Ecto neural progenitor cell (in vitro differentiated cells): ENCODE data around the gene XYLT1.

Source experiments
- DNase-seq: peaks from one replicate; pipeline ENCODE4 v3.0.0-alpha.2; 2018; ENCODE audit warnings: low spot score

XYLT1 gene

DNA sequence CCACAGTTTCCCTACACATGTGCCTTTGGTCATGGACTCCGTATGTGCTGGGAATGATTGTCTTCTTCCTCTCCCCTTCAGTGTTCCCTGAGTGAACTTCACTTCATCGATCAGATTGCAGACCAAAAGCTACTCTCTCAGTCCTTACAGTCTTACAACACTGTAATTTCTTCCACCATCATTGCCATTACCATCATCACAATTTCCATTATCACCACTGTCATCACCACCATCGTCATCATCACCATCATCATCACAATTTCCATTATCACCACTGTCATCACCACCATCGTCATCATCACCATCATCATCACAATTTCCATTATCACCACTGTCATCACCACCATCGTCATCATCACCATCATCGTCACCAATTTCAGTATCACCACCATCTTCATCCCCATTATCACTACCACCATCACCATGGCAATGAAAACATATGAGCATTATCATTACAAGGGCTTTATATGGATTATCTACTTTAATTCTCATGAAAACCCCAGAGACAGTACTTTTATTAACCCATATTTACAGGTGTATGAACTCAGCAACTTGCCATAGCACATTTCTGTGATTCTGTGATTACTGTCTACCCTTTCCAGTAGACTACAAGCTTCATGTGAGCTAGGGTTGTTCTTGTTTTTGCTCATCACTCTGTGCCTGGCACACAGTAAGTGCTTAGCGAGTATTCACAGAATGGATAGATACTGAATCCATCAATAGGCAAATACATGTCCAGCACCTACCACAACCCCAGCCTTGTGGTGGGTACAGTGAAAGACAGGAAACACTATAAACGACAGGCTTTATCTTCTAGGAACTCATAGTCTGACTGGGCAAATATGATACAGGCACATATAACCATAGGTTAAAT lies 327.0 kb downstream of the XYLT1 start:
- DNase-seq, result no peak

GRCh38 chr16:17138801-17139200 lies 332.0 kb downstream of the XYLT1 start:
- DNase-seq, result peak; percentile 69

GRCh38 chr16:17135439-17135838 lies 335.3 kb downstream of the XYLT1 start:
- DNase-seq, result no peak

DNA sequence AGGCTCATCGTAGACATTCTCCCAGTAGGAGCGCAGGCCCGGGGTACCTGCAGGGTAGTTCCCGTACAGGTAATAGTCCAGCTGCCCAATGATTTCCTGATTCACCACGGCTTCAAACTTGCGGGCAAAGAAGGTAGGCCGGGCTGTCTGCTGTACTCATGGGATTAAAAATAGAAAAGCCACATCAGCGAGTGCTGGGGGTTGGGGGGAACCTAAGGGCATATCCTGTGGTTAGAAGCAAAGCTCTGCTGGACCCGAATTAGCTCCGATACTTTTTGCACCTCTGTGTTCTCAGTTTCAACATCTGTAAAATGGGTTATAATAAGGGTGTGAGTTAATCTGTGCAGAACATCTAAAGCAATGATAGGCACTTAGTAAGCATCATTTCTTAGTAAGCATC lies 336.2 kb downstream of the XYLT1 start:
- no peak for DNase-seq

DNA sequence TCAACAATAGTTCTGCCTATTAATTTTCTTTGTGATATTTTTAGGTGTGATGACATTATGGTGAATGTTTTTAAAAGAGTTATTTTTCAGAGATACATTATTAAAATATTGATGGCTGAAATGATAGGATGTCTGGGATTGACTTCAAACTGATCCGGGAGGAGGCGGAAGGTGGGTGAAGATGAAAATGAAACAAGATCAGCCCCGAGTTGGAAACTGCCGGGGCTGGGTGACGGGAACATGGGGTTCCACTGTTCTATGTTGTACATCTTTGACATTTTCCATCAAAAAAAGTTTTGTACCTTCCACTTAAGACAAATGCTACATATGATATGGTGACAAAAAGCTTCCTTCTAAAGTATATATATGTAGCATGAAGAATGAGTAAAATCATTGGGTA lies 336.9 kb downstream of the XYLT1 start:
- no peak for DNase-seq

DNA sequence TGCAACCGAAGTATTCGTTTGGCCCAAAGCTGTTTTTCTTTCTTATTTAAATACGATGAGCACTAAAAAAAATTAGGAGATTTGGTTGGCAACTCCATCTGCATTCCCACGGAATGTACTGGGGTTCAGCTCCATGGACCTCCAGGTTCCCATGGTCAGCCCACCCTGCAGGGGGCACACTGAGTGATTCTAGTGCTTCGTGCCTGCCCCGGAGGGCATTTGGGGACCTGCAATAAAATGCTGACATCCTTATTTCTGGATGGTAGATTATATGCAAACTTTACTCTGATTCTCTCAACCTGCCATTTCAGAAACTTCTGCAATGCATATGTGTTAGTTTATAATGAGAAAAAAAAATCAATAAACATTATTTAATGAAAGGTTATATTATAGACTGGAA lies 339.4 kb downstream of the XYLT1 start:
- DNase-seq, result no peak

GRCh38 chr16:17130733-17131132 lies 340.0 kb downstream of the XYLT1 start:
- no peak for DNase-seq

DNA sequence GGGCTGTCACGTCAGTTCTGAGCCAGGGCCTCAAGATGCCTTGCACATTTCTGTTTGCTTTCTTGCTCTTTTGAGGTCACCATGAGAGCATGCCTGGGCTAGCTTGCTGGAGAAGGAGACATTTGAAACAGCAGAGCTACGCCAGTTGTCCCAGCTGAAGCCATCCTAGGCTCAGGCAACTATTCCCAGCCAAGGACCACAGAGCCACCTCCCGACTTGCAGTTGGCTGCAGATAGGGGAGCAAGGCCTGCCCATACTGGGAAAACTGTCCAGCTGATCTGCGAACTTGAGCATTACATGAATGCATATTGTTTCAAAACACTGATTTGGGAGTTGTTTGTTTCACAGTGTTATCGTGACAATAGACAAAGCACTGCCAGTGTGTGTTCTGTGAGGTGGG lies 340.8 kb downstream of the XYLT1 start:
- DNase-seq, result no peak

DNA sequence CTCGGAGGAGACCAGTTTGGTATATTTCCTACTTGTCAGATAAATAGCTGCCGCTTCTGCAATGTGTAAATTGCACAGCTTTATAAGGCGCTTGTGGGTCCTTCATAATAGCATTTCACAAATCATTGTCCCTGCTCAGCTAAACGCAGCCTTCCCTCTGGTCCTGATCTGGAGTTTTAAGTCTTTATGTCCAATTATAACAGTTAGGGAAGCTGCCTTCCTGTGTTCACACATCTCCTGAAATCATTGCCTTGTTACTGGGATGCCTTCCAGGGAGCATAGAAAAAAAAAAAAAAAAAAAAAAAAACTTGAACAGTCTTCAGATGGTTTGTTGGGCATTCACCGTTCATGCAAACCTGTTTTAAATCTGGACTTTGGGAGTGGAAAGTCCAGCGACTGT lies 342.0 kb downstream of the XYLT1 start:
- no peak for DNase-seq

GRCh38 chr16:17126156-17126555 lies 344.6 kb downstream of the XYLT1 start:
- no peak for DNase-seq

- no peak for DNase-seq
These were observed 345.1 kb downstream of the XYLT1 start for GRCh38 chr16:17125671-17126070.

- no peak for DNase-seq
These were observed 352.7 kb downstream of the XYLT1 start for GRCh38 chr16:17117906-17118577.

DNA sequence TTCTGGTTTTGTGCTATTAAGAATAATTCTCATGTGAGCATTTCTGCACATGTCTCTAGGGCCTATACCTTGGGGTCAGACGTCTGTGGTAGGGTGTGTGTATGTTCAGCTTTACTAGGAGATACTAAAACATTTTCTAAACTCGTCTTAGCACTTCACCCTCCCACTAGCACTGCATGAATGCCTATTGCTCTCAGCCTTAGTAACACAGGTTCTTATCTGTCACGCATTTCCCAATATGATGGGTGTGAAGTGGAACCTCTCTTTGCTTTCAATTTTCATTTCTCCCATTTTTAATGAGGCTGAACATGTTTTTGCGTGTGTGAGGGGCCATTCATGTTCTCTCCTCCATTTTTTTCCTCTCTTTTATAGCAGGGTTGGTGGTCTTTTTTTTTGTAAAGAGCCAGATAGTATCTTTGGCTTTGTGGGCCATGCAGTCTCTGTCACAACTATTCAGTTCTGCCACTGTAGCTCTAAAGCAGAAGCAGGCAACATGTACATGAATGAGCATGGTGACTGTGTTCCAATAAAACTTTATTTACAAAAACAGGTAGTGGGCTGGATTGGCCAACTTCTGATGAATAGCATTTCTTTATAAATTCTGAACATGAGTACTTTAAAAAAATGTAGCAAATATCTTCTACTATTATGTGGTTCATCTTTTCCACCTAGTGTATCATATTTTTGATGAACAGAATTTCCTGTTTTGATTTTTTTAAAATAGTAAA lies 354.0 kb downstream of the XYLT1 start:
- no peak for DNase-seq

DNA sequence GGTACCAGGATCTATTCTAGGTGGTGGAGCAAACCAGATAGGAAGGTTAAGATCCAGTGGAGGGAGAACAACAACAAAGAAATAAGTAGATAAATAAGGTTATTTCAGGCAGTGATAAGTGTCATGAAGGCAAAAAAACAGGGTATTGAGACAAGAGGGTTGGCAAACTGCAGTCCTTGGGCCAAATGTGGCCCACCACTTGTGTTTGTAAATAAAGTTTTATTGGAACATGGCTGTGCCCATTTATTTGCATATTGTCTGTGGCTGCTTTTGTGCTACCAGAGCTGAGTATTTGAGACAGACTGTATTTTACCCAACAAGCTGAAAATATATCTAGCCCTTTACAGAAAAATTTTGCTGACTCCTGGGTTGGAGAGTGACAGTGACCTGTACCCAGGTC lies 361.3 kb downstream of the XYLT1 start:
- DNase-seq, result no peak

- DNase-seq, result no peak
These were observed 362.2 kb downstream of the XYLT1 start for GRCh38 chr16:17108596-17108995.

DNA sequence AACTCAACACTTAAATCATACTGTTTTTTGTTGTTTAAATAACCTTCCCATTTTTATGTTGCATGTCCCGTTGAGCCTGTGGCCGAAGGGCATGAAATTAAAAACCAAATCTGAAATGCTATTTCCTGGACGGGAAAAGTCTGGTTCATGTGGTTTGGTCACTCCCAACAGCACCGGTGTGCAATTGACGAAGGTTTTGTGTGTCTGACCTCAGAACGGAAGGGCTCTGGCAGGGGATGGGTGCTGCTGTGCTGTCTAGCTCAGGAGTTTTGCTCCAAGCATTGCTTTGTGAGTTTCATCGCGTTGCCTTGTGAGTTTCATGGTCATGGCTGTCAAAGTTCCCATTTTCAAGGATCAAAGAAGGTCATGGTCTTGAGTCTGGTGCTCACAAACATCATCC lies 363.3 kb downstream of the XYLT1 start:
- DNase-seq, result no peak

- no peak for DNase-seq
These were observed 364.4 kb downstream of the XYLT1 start for GRCh38 chr16:17106243-17106791.

- no peak for DNase-seq
These were observed 365.4 kb downstream of the XYLT1 start for GRCh38 chr16:17105239-17105797.

GRCh38 chr16:17104654-17105053 lies 366.1 kb downstream of the XYLT1 start:
- no peak for DNase-seq

GRCh38 chr16:17103216-17103615 lies 367.5 kb downstream of the XYLT1 start:
- no peak for DNase-seq

- DNase-seq, result no peak
These were observed 369.1 kb downstream of the XYLT1 start for GRCh38 chr16:17101646-17102045.

- DNase-seq, result no peak
These were observed 372.1 kb downstream of the XYLT1 start for GRCh38 chr16:17098685-17099084.
